Measurements from ENCODE around the gene HIPK4. TPM values are rescaled to one million over a fixed set of nuclear protein-coding genes. Genes with fewer than 3 reads are reported as not detected.

Gene HIPK4
- total and polyA plus RNA-seq, 2 of the 8 experiments (the other 6 are each of a cell fraction or from before 2014, with no cell fraction given), result 0.15 to 0.57 TPM

DNA sequence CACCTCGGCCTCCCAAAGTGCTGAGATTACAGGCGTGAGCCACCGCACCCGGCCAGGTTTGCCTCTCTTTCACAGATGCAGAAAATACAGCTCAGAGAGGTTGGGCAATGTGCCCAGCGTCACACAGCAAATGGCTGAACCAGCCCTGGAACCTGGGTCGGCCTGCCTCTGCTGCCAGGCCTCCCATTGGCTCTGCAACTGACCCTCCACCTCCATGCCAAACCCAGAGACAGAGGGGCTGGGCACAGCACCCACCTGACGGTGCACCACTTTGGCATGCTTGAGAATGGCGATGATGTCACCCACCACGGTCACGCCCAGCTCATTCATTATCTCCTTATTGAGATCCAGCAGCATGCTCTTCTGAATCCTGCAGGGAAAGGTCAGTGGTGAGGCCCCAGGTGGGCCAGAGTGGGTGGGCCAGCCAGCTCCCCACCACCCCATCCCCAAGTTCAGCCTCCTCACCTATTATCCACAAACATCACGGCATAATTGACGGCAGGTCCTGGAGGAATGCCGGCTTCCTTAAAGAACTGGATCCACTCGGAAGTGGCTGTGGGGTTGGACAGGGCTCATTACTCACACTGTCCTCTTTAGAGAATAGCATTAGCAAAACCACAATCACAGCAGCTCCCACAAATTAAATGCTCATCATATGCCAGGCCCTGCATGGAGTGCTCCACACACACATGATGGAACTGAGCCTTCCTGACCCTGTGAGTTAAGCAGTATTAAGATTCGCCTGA, 54.0 kb downstream of the HIPK4 start:
- H3K4me2 ChIP-seq (ENCODE audit: insufficient read depth in 1 of 2, low read depth in 2 of 2, low read length in 2 of 2), result no peak overlapping the region
- H3K4me3 ChIP-seq (ENCODE audit: extremely low read depth in 1 of 4, insufficient read depth in 2 of 4, low read depth in 3 of 4, low read length in 4 of 4), result no peak overlapping the region
- WGBS, 2 experiments (ENCODE audit: extremely low coverage in 1 of 2, insufficient coverage in 1 of 2, insufficient read length in 1 of 2, insufficient replicate concordance in 2 of 2, low coverage in 1 of 2, low lambda C conversion rate in 2 of 2, missing lambda C conversion rate in 1 of 2), result 94% methylated on average over 15 of the region's 15 CpGs; no CpG with 5 or more reads in 1 of the 2 experiments
- H3K9ac ChIP-seq (replicated peaks in 1 of 4; ENCODE audit: extremely low read depth in 1 of 4, low read depth in 3 of 4, low read length in 3 of 4), result no peak overlapping the region
- H4K20me1 ChIP-seq (replicated peaks in 1 of 2; ENCODE audit: control insufficient read depth in 1 of 2, insufficient read depth in 2 of 2, low read length in 2 of 2), result no peaks in the 10 kb centered on the region
- no peaks in the 10 kb centered on the region; a peak in 1 of 4 replicates for H3K79me2 ChIP-seq (ENCODE audit: control insufficient read depth in 1 of 2, insufficient read depth in 2 of 2, low read length in 2 of 2)
- H3K9me3 ChIP-seq (ENCODE audit: insufficient read depth in 2 of 2, low read depth in 1 of 2, low read length in 1 of 2), result no peaks in the 10 kb centered on the region
- H3K23me2 ChIP-seq (ENCODE audit: low read depth, low read length), result no peaks in the 10 kb centered on the region
- H3K36me3 ChIP-seq (ENCODE audit: control insufficient read depth in 2 of 4, insufficient read depth in 4 of 4, low read length in 3 of 4), result peaks cover 0 to 10% (median 5%) of the 10 kb centered on the region in 4 experiments; a peak in 7 of 8 replicates
- no peak overlapping the region for H4K91ac ChIP-seq (replicated peaks; ENCODE audit: insufficient read length, low read length)
- no peaks in the 10 kb centered on the region for H3K79me1 ChIP-seq (ENCODE audit: low read depth, low read length)
- ChIA-PET POLR2A (ENCODE audit: partially characterized antibody) (interaction anchor here (1.3 kb wide), 1 partner anchor 44 kb away, joined by 4 read pairs; no protein-coding TSS in a partner anchor), CTCF (ENCODE audit: partially characterized antibody) (interaction anchor here (0.8 to 1.2 kb wide), 2 partner anchors 10 to 29 kb away, joined by 3 read pairs; no protein-coding TSS in a partner anchor)
- no peak overlapping the region for H3K27ac ChIP-seq (ENCODE audit: low read depth, low read length)
- H2BK12ac ChIP-seq (ENCODE audit: low read depth, low read length), result no peak overlapping the region
- H3K56ac ChIP-seq (replicated peaks; ENCODE audit: insufficient read length, low read depth, low read length), result no peak overlapping the region
- no peaks in the 10 kb centered on the region for H3K4me1 ChIP-seq (replicated peaks in 1 of 4; ENCODE audit: control insufficient read depth in 3 of 4, insufficient read depth in 4 of 4, low read length in 3 of 4)
- no peak overlapping the region for H3K4ac ChIP-seq (replicated peaks; ENCODE audit: insufficient read length, low read depth, low read length)
- no peak overlapping the region for H3K14ac ChIP-seq (ENCODE audit: insufficient read length)
- H2BK20ac ChIP-seq (ENCODE audit: low read length), result no peak overlapping the region
- no peak for DNase-seq (ENCODE audit: low read depth in 1 of 2, low spot score in 2 of 2)
- no peak overlapping the region for H2BK120ac ChIP-seq (replicated peaks; ENCODE audit: low read depth, low read length)
- FAIRE-seq, result no peak
- H2AFZ ChIP-seq (ENCODE audit: low read length), result no peak overlapping the region
- no peak overlapping the region for H4K5ac ChIP-seq (ENCODE audit: insufficient read length, low read depth, low read length)
- H2AK5ac ChIP-seq (ENCODE audit: low read depth, low read length), result no peak overlapping the region
- H2BK5ac ChIP-seq (ENCODE audit: low read depth, low read length), result no peak overlapping the region
- no peak overlapping the region for H2BK15ac ChIP-seq (ENCODE audit: low read length)
- no peak overlapping the region for H4K8ac ChIP-seq (ENCODE audit: extremely low read depth, insufficient read depth, low read length)
- no peak overlapping the region for H3K23ac ChIP-seq (ENCODE audit: insufficient read length)
- H3K27me3 ChIP-seq (replicated peaks in 1 of 4; ENCODE audit: control insufficient read depth in 3 of 4, extremely low read depth in 1 of 4, insufficient read depth in 3 of 4, low read length in 3 of 4), result no peaks in the 10 kb centered on the region
- H3K18ac ChIP-seq (ENCODE audit: extremely low read depth, low read length), result no peak overlapping the region
- no peak for TF ChIP-seq NRF1 (IDR thresholded peaks at IDR 0.05; ENCODE audit: low read depth, low read length)
- TF ChIP-seq CBX8 (IDR thresholded peaks at IDR 0.05; ENCODE audit: borderline replicate concordance, low read depth, low read length), result no peak
- TF ChIP-seq POLR2AphosphoS5 (IDR thresholded peaks at IDR 0.05; ENCODE audit: low read depth, low read length), result no peak
- no peak for TF ChIP-seq SIX5 (IDR thresholded peaks at IDR 0.05; ENCODE audit: low read depth, low read length)
- TF ChIP-seq, protein P1, sequence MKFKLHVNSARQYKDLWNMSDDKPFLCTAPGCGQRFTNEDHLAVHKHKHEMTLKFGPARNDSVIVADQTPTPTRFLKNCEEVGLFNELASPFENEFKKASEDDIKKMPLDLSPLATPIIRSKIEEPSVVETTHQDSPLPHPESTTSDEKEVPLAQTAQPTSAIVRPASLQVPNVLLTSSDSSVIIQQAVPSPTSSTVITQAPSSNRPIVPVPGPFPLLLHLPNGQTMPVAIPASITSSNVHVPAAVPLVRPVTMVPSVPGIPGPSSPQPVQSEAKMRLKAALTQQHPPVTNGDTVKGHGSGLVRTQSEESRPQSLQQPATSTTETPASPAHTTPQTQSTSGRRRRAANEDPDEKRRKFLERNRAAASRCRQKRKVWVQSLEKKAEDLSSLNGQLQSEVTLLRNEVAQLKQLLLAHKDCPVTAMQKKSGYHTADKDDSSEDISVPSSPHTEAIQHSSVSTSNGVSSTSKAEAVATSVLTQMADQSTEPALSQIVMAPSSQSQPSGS (IDR thresholded peaks at IDR 0.05; ENCODE audit: low read length), result no peak
- TF ChIP-seq KDM1A (IDR thresholded peaks at IDR 0.05; ENCODE audit: borderline replicate concordance, low read length), result no peak
- TF ChIP-seq, protein P2, sequence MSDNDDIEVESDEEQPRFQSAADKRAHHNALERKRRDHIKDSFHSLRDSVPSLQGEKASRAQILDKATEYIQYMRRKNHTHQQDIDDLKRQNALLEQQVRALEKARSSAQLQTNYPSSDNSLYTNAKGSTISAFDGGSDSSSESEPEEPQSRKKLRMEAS (IDR thresholded peaks at IDR 0.05), result no peak
- TF ChIP-seq EP300 (IDR thresholded peaks at IDR 0.05; ENCODE audit: borderline replicate concordance in 1 of 2, low read depth in 2 of 2, low read length in 2 of 2), result no peak
- TF ChIP-seq CBX5 (IDR thresholded peaks at IDR 0.05; ENCODE audit: low read depth, low read length), result no peak
- no peak for TF ChIP-seq CHD1 (IDR thresholded peaks at IDR 0.05; ENCODE audit: low read depth, low read length)
- no peak for TF ChIP-seq SUZ12 (IDR thresholded peaks at IDR 0.05; ENCODE audit: low read length)

Data from H1 (cell line).